GM12891 (cell line): ENCODE results near the gene PGRMC2. TPM values are rescaled to one million over a fixed set of nuclear protein-coding genes. Genes with fewer than 3 reads are reported as not detected.
A peak's percentile ranks its signal among the peaks of the same experiment; 100 is the strongest.

Experiments used
- DNase-seq: peaks from one replicate; pipeline ENCODE4 v3.0.0; 2011; ENCODE audit warnings: low spot score; ENCODE audit not compliant: insufficient read length
- FAIRE-seq: peaks from 2 replicates; lab custom pipeline; 2011; peaks lifted over from hg19 to GRCh38; lab: Jason Lieb, UNC
- PAX5 ChIP-seq: IDR thresholded peaks from 2 replicates; pipeline ENCODE4 v1.6.1; 2011; ENCODE audit warnings: low read length, moderate library complexity, mild to moderate bottlenecking; ENCODE audit not compliant: insufficient read depth, severe bottlenecking
- POLR2A ChIP-seq: IDR thresholded peaks from 2 replicates; pipeline ENCODE4 v1.6.1; 2011; ENCODE audit warnings: low read depth, low read length, control low read depth
- POLR2AphosphoS5 ChIP-seq: IDR thresholded peaks from 2 replicates; pipeline ENCODE4 v1.6.1; 2011; ENCODE audit warnings: low read depth, low read length, control low read depth
- POU2F2 ChIP-seq: IDR thresholded peaks from 2 replicates; pipeline ENCODE4 v1.6.1; 2011; ENCODE audit warnings: low read depth, mild to moderate bottlenecking, control low read depth, low read length, moderate library complexity
- SPI1 ChIP-seq: IDR thresholded peaks from 2 replicates; pipeline ENCODE4 v1.6.1; 2011; ENCODE audit warnings: low read depth, low read length, control low read depth
- TAF1 ChIP-seq: IDR thresholded peaks from 2 replicates; pipeline ENCODE4 v1.6.1; 2011; ENCODE audit warnings: low read depth, low read length, control low read depth
- polyA plus RNA-seq: library from polyadenylated mRNA; unstranded; fragments of >200 nt; gene quantifications from one replicate; pipeline ENCODE4 v1.2.1, GENCODE V29; 2012; ENCODE audit warnings: low read depth, missing spikeins, inconsistent platforms; ENCODE audit not compliant: missing spikeins

PGRMC2 gene, protein sequence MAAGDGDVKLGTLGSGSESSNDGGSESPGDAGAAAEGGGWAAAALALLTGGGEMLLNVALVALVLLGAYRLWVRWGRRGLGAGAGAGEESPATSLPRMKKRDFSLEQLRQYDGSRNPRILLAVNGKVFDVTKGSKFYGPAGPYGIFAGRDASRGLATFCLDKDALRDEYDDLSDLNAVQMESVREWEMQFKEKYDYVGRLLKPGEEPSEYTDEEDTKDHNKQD
- 15.3 TPM for polyA plus RNA-seq

GRCh38 chr4:128287141-128287870 is at the start of gene PGRMC2:
TSS of gene PGRMC2 (minus strand) at chr4:128287813. CDS start at chr4:128287790, 23 bp downstream.
- FAIRE-seq = peak; percentile 59

DNA sequence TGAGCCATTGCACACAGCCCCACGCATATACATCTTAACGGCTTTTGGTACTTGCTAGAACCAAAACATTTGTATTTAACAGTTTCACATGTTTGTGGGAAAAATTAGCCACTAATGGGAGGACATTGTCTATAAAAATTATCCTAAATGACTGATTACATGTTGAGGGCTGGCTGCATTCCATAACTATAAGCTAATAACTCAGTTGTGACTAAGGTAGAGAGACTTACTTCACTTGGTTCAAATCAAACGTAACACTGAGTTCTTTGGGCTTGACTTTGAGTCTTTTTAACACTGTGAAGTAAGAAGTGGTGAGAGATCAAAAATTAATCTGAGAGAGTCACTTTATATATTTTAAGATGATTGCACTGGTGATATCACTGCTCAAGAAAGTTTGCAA is 47.9 kb upstream of the PGRMC2 start:
- FAIRE-seq (no peak), DNase-seq (no peak)
- TF ChIP-seq POU2F2 = no peak
- TF ChIP-seq TAF1 = no peak
- no peak for TF ChIP-seq POLR2AphosphoS5
- no peak for TF ChIP-seq POLR2A
- no peak for TF ChIP-seq PAX5
- TF ChIP-seq SPI1 = no peak

More at GRCh38 chr4:128287141-128287870, at the start of gene PGRMC2:
- TF ChIP-seq POLR2A (no peak), TAF1 (peak; percentile 73)
- no peak for DNase-seq

DNA sequence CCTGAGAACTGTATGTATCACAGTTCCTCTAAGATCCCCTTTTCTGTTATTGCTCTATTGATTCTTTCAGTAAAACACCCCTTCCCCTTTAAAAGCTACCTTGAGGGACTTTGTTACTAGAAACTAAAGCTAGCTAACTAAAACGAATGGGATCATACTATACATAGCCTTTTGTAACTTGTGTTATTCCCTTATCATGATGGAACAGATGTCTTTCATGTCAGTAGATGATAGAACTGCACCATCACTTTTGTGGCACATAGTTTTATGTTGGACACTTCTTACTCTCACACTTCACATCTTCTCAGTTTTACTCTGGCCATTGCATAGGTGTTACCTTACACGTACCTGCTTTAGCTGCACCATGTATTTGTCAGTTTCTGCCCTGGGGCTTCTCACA is 46.6 kb upstream of the PGRMC2 start:
- FAIRE-seq = no peak
- TF ChIP-seq POLR2A = no peak
- TF ChIP-seq POU2F2 = no peak
- no peak for TF ChIP-seq POLR2AphosphoS5
- no peak for TF ChIP-seq TAF1
- TF ChIP-seq SPI1 = no peak
- TF ChIP-seq PAX5 = no peak
- DNase-seq = no peak

DNA sequence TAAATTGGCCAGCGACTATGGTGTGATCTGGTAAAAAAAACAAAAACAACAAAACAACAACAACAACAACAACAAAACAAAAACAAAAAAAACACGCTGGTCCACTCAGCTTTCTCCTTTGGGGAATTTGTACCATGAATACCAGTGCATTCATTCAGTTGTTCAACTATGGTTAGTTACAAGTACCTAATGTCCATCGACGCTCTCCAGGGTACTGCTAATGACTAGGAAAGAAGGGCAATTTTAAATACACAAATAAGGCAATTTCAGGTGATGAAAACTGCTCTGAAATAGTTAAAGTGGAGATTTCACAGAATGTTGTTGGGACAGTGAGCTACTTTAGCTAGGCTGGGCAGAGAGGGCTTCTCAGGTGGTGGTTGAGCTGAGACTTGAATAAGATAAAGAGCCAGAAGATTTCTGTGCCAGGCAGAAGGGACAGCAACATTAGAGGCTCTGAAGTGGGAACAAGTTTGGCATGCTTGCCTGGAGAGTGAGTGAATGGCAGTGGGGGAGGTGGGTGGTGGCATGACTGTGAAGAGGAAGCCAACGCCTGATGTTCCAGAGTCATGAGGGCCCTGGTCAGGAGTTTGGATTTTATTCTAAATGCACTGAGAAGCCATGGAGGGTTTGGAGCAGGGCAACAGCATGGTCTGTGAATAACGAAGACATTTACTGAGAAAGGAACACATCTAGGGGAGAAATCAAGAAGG is 45.9 kb upstream of the PGRMC2 start:
- TF ChIP-seq POU2F2 (no peak), POLR2A (no peak), PAX5 (no peak), POLR2AphosphoS5 (no peak), TAF1 (no peak), SPI1 (no peak)
- no peak for FAIRE-seq
- no peak for DNase-seq

GRCh38 chr4:128332081-128332480 is 44.5 kb upstream of the PGRMC2 start:
- FAIRE-seq (no peak), DNase-seq (no peak)
- TF ChIP-seq TAF1 (no peak), POLR2A (no peak), SPI1 (no peak), PAX5 (no peak), POU2F2 (no peak), POLR2AphosphoS5 (no peak)

DNA sequence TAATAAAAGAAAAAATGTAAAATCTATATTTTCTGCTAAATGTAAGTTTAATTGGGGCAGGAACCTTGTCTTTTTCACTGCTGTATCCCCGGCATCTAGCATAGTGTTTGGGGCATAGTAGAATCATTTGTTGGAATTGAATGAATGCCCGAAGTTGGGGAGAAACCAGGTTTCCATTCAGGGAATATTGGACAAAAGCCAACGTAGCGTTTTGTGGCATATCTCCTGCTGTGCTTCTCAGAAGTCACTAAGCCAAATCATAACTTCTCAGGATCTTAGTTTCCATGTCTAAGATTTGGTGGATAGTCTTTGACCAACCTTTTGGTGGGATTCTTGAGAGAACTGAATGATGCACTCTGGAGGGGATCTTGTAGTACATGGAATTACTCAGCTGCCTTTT is 42.0 kb upstream of the PGRMC2 start:
- FAIRE-seq (no peak), DNase-seq (no peak)
- TF ChIP-seq POU2F2 (no peak), SPI1 (no peak), POLR2A (no peak), PAX5 (no peak), TAF1 (no peak), POLR2AphosphoS5 (no peak)

DNA sequence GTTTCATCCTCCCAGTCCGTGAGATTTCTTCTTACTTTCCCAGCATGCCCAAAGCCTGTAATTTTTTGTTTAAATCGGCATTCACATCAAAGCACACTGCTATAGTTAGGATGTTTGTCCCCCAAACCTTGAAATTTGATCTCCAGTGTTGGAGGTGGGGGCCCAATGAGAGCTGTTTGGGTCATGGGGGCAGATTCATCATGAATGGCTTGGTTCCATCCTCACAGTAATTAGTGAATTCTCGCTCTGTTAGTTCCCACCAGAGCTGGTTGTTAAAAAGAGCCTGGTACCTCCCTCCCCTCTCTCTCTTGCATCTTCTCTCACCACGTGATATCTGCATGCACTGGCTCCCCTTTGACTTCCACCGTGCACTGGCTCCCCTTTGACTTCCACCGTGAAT is 40.5 kb upstream of the PGRMC2 start:
- FAIRE-seq (no peak), DNase-seq (no peak)
- TF ChIP-seq TAF1 = no peak

- FAIRE-seq (no peak), DNase-seq (no peak)
- no peak for TF ChIP-seq TAF1
- TF ChIP-seq POLR2AphosphoS5 = no peak
These were observed 35.8 kb upstream of the PGRMC2 start for GRCh38 chr4:128323401-128323800.

DNA sequence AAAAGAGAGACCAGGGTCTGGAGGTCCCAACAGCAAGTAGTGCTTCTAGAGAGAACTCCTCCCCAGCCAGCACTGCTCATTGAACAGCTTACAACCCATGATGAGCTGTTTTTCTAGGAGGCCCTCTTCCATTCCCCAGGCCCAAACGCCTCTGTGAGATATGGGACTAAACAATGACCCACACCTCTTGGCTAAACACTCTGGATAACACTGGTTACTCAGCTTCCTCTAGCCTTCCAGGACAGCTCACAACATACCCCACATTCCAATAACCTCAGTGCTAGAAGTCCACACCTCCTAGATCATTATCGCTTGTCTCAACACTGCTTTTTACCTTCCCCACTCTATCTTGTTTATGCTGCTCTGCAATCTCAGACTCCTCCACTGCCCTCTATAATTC is 35.4 kb upstream of the PGRMC2 start:
- no peak for DNase-seq
- FAIRE-seq = no peak
- no peak for TF ChIP-seq POU2F2
- TF ChIP-seq POLR2AphosphoS5 = no peak

DNA sequence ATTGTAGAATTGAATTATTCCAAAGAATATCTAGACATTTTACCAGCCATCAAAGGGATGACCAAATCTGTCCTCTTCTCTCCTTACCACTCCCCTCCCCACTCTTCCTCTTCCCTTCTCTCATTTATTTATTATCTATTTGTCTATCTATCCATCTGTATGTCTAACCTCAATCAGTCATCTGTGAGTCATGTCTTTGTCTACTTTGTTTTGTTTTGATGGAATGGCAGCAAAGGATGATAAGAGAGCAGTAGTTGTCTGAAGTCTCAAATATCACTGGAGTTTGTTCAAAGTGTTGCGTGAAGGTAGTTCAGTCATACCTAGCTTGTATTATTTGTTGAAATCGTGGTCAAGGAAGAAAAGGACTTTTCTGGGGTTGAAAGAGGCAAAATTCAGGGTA is 34.7 kb upstream of the PGRMC2 start:
- TF ChIP-seq TAF1 = no peak
- no peak for TF ChIP-seq PAX5
- no peak for TF ChIP-seq POU2F2
- no peak for FAIRE-seq
- DNase-seq = no peak

GRCh38 chr4:128320656-128321055 is 33.0 kb upstream of the PGRMC2 start:
- DNase-seq (no peak), FAIRE-seq (no peak)
- TF ChIP-seq PAX5 = no peak
- TF ChIP-seq TAF1 = no peak
- TF ChIP-seq POLR2AphosphoS5 = no peak
- TF ChIP-seq SPI1 = no peak
- no peak for TF ChIP-seq POU2F2
- no peak for TF ChIP-seq POLR2A
